Measurements from ENCODE around the gene SLC30A9.

SLC30A9 gene

DNA sequence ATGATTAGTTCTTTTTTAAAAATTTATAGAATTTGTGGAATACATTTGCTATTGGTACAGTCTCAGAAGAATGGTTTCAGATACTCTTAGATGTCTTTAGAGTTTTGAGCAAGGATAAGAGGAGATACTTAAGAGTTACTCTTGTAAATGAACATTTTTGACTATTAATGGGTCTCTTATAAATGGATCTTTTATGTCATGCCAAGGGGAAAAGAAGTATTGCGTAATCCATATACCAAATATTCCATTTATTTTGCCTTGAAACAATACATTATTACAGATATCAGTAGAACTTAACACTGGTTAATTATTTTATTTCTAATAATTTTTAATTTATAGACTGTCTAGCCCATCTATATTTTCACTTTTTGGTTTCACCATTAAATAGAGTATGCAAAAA lies 25.9 kb upstream of the SLC30A9 start:
- TF ChIP-seq, protein P1, sequence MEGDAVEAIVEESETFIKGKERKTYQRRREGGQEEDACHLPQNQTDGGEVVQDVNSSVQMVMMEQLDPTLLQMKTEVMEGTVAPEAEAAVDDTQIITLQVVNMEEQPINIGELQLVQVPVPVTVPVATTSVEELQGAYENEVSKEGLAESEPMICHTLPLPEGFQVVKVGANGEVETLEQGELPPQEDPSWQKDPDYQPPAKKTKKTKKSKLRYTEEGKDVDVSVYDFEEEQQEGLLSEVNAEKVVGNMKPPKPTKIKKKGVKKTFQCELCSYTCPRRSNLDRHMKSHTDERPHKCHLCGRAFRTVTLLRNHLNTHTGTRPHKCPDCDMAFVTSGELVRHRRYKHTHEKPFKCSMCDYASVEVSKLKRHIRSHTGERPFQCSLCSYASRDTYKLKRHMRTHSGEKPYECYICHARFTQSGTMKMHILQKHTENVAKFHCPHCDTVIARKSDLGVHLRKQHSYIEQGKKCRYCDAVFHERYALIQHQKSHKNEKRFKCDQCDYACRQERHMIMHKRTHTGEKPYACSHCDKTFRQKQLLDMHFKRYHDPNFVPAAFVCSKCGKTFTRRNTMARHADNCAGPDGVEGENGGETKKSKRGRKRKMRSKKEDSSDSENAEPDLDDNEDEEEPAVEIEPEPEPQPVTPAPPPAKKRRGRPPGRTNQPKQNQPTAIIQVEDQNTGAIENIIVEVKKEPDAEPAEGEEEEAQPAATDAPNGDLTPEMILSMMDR (IDR thresholded peaks at IDR 0.05; ENCODE audit: control insufficient read depth, extremely low read depth, insufficient read depth) = no peak
- DNase-seq (ENCODE audit: low read depth) = no peak
- H3K4me3 ChIP-seq (ENCODE audit: low read depth, low read length) = no peak overlapping the region

DNA sequence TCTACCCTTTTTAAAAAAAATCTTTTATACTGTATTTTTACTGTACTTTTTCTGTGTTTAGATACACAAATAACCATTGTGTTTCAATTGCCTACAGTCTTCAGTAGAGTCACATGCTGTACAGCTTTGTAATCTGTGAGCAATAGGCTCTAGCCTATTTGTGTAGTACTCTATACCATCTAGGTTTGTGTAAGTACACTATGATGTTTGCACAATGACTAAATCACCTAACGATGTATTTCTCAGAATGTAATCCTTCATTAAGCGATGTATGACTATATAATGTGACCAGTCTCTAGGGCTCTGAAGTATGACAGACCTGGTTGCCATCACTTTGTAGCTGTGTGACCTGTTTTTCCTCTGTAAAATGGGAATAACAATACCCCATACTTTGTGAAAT lies 22.9 kb upstream of the SLC30A9 start:
- TF ChIP-seq, protein P1 (IDR thresholded peaks at IDR 0.05; ENCODE audit: control insufficient read depth, extremely low read depth, insufficient read depth) = no peak
- no peak for DNase-seq (ENCODE audit: low read depth)
- no peak overlapping the region for H3K4me3 ChIP-seq (ENCODE audit: low read depth, low read length)

DNA sequence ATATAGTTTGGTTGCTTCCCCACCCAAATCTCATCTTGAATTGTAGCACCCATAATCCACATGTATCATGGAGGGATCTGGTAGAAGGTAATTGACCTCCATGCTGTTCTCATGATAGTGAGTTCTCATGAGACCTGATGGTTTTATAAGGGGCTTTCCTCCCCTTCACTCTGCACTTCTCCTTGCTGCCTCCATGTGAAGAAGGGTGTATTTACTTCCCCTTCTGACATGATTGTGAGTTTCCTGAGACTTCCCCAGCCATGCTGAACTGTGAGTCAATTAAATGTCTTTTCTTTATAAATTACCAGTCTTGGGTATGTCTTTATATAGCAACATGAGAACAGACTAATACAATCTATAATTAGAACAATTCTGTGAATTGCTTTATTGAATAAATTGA lies 20.7 kb upstream of the SLC30A9 start:
- no peak for DNase-seq (ENCODE audit: low read depth)
- no peak overlapping the region for H3K4me3 ChIP-seq (ENCODE audit: low read depth, low read length)
- TF ChIP-seq, protein P1 (IDR thresholded peaks at IDR 0.05; ENCODE audit: control insufficient read depth, extremely low read depth, insufficient read depth) = no peak

DNA sequence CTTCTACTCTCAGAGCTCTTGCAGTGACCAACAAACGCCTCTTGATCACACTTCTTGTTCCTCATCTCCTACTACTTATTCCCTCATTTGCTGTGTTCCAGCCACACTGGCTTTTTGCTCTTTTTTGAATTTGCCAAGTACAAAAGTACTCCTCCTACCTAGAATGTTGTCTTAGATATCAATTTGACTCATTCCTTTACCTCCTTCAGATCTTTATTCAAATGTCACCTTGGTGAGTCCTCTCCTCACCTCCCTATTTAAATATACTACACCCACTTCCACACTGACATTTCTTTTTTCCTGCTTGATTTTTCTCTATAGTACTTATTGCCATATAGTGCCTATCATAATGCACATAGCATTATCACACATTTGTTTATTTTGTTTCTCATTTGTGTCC lies 15.0 kb upstream of the SLC30A9 start:
- TF ChIP-seq, protein P1 (IDR thresholded peaks at IDR 0.05; ENCODE audit: control insufficient read depth, extremely low read depth, insufficient read depth) = no peak
- no peak overlapping the region for H3K4me3 ChIP-seq (ENCODE audit: low read depth, low read length)
- DNase-seq (ENCODE audit: low read depth) = no peak

DNA sequence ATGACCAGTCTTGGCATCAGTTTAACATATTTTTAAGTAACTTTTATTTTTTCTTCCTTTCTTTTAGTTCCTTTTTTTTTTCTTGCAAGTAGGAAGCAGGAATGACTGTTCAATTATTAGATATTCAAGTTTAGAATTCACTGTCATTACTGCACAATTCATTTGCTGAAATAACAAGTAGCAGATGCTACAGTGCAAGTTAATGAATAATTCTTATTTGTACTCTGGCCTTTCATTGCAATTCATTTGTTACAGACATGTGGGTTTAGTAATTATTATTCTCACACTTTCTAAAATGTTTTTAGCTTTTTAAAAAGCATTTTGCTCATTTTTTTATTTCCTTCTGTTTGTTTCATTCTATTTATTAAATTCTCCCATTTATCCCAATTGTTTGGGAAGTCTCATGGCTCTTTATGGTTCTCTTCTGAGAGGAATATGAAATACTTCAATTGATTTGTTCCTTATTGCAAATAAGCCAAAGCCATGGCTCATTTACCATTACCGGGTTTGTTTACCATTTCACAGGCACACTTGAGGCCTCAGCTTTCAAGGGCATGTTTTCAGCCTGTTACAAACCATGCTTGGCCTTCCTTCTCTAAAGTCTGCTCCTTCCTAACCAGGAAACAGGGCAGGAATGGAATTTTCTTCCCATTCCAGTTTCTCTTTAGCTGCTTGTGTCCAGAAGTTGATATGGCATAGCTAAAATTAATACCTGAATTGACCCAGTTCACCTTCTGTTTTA lies 13.4 kb upstream of the SLC30A9 start:
- DNase-seq (ENCODE audit: low read depth) = no peak
- TF ChIP-seq, protein P1 (IDR thresholded peaks at IDR 0.05; ENCODE audit: control insufficient read depth, extremely low read depth, insufficient read depth) = no peak
- H3K4me3 ChIP-seq (ENCODE audit: low read depth, low read length) = no peak overlapping the region

DNA sequence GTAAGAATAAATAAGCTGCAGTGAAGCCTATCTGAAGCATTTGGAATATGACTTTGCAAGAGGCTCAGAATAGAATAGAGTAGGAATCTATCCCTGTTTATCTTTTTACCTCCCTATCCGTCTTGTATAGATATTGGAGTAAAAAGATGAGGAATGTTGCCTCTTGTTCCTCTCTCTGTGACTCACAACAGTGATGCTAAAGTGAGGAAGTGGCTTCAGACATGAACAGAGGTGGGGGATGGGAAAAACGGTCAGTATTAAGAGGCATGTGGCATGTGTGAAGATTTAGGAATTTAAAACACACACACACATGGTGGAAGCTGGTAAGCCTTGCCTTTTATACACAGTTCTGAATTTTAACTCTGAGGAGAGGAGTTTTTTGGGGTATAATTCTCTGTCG lies 12.6 kb upstream of the SLC30A9 start:
- TF ChIP-seq, protein P1 (IDR thresholded peaks at IDR 0.05; ENCODE audit: control insufficient read depth, extremely low read depth, insufficient read depth) = no peak
- no peak for DNase-seq (ENCODE audit: low read depth)
- no peak overlapping the region for H3K4me3 ChIP-seq (ENCODE audit: low read depth, low read length)

DNA sequence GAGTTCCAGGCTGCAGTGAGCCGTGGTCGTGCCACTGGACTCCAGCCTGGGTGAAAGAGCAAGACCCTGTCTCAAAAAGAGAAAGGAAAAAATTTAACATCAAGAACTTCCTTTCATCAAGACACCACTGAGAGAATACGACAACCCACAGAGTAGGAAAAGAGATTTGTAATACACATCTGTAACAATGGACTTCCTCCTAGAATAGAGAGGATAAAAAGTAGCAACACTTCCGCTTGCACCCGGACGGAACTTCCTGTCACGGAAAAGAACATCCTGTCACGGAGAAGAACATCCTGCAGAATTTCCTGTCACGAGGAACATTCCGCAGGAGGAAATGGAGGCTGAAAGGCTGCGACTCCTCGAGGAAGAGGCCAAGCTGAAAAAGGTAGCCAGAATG lies 8.9 kb upstream of the SLC30A9 start, which contains the start of gene DCAF4L1:
DCAF4L1 (plus strand) TSS at position 301 of the 400 bp plus-strand sequence; CDS start at position 338, 37 bp downstream.
- no peak for DNase-seq (ENCODE audit: low read depth)
- no peak within 1 kb of the TSS for H3K4me3 ChIP-seq (ENCODE audit: low read depth, low read length)
- TF ChIP-seq, protein P1 (IDR thresholded peaks at IDR 0.05; ENCODE audit: control insufficient read depth, extremely low read depth, insufficient read depth) = no peak
